Fibroblast of mammary gland (primary cell): ENCODE measurements around the gene NBL1.

Experiments used
- DNase-seq: peaks from one replicate; pipeline ENCODE4 v3.0.0-alpha.2; 2010; ENCODE audit warnings: low read depth
- H3K4me3 ChIP-seq: 2 replicates; pipeline ENCODE4 v1.5.1; 2011; ENCODE audit warnings: low read depth, mild to moderate bottlenecking, low read length, moderate library complexity; ENCODE audit not compliant: control insufficient read depth
- TF ChIP-seq, protein P1 (sequence below): conservative IDR thresholded peaks from 2 replicates; pipeline ENCODE4 v1.5.1; 2011; ENCODE audit warnings: low read depth, low read length, inconsistent platforms; ENCODE audit not compliant: control insufficient read depth, insufficient read depth

The NBL1 gene

DNA sequence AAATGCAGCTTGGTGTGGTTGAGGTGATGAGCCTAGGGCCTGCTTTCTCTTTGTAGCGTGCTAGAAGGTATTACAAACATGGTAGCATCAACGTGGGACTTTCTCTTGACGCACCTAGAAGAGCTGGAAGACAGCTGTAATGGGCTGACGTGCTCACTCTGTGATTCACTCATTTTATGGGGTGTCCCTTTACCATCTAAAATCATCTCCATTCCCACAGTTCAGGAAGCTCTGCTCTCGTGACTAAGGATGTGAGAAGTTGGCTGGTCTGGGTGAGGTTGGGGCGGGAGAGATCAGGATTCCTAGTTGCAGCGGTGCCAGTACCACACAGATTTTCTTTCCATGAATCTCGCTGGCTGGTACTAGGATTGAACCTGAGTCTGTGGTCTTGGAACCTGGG is 24.8 kb downstream of the NBL1 start:
- no peak overlapping the region for H3K4me3 ChIP-seq
- DNase-seq = no peak
- TF ChIP-seq, protein P1, sequence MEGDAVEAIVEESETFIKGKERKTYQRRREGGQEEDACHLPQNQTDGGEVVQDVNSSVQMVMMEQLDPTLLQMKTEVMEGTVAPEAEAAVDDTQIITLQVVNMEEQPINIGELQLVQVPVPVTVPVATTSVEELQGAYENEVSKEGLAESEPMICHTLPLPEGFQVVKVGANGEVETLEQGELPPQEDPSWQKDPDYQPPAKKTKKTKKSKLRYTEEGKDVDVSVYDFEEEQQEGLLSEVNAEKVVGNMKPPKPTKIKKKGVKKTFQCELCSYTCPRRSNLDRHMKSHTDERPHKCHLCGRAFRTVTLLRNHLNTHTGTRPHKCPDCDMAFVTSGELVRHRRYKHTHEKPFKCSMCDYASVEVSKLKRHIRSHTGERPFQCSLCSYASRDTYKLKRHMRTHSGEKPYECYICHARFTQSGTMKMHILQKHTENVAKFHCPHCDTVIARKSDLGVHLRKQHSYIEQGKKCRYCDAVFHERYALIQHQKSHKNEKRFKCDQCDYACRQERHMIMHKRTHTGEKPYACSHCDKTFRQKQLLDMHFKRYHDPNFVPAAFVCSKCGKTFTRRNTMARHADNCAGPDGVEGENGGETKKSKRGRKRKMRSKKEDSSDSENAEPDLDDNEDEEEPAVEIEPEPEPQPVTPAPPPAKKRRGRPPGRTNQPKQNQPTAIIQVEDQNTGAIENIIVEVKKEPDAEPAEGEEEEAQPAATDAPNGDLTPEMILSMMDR = no peak

DNA sequence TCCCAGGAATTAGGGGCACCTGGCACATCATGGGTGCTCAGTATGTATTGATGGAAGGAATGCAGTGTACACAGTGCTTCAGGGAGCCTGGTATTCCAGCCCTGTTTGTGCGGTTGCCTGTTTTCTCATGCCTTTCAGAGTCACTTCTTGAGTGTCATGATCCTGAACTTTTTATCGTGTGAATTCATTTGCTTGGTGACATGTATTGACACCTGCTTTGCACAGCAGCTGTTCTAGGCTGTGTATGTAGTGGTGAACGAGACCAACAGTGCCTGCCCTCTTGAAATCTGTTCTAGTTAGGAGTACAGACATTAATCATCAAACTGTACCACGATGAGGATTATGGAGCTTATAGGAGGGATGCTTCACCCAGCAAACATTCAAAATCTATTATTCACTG is 26.7 kb downstream of the NBL1 start:
- no peak for DNase-seq
- TF ChIP-seq, protein P1 = no peak

DNA sequence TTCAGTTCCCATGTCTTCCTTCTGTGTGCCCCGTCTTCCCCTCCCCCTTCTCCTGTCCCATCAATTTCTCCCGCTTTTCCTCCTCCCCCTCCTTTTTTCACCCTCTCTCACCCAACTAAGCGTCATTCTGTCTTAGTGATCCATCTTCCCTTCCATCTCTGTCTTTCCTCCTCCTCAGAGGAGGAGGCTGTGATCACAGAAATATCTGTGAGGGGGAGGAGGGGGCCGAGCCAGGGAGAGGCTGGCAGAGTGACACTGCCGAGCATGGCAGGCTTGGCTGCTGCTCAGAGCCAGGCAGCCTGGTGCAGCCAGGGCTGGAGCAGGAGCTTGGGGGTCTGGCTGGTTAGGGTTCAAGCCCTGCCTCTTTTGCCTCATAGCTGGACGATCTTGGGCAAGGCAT is 28.1 kb downstream of the NBL1 start:
- TF ChIP-seq, protein P1 = no peak
- no peak for DNase-seq

More for the DNA sequence above, 26.7 kb downstream of the NBL1 start:
- H3K4me3 ChIP-seq = no peak overlapping the region

DNA sequence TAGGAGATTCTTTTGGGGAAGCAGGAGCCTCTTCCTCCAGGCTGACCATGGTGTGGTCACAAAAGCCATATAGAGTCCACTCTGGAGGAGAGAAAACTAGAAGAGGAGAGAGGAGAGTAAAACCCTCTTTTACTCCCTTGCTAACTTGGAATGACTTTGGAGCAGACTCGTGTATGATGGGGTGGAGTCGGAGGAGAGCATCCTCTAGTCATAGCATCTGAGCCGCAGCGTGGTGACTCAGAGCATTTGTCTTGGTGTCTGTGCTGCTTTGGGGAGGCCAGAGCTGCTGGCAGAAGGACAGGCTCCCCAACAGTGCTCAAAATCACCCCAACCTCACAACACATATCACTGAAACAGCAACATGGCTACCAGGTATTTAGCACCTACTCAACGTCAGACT is 31.7 kb downstream of the NBL1 start:
- H3K4me3 ChIP-seq = no peak overlapping the region
- TF ChIP-seq, protein P1 = no peak
- DNase-seq = no peak

More for the DNA sequence above, 28.1 kb downstream of the NBL1 start:
- no peak overlapping the region for H3K4me3 ChIP-seq

DNA sequence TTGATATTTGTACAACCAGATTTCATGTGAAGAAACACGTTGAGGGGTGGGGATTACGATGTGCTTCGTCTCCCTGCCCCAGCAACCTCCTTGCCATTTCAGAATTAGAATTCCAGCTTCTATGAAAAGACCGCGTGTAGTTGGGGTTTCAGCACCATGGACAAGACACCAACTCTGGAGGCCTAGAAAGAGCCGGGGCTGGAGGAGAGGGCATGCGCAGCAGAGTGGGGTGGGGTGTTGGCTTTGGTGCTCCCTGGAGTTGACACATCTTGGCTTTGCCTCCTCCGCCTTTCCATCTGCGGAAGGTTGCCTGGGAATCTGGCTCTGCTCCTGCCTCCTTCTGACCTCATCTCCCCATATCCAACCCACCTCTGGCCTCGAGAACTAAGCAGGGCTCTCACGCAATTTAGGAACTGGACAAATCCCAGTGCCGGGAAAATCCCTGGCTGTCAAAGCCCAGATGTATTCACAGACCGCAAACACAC is 32.4 kb downstream of the NBL1 start:
- no peak overlapping the region for H3K4me3 ChIP-seq
- peak; percentile 96 for DNase-seq
- TF ChIP-seq, protein P1 = no peak

DNA sequence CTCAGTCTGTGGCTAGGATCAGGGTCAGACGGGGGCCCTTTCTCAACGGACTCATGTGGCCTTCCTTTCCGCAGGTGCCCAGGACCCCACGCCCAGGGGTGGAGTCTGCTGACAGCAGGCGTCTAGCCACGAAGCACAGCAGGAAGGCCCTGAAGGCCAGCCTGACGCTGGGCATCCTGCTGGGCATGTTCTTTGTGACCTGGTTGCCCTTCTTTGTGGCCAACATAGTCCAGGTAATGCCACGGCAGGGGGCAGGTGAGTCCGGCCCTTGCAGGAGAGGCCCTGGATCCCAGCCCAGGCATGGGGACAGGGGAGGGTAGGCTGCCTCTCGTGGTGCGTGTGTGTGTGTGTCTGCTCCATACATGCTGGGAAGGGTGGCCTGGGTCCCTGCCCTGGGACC is 34.4 kb downstream of the NBL1 start:
- TF ChIP-seq, protein P1 = no peak
- H3K4me3 ChIP-seq = no peak overlapping the region
- no peak for DNase-seq

DNA sequence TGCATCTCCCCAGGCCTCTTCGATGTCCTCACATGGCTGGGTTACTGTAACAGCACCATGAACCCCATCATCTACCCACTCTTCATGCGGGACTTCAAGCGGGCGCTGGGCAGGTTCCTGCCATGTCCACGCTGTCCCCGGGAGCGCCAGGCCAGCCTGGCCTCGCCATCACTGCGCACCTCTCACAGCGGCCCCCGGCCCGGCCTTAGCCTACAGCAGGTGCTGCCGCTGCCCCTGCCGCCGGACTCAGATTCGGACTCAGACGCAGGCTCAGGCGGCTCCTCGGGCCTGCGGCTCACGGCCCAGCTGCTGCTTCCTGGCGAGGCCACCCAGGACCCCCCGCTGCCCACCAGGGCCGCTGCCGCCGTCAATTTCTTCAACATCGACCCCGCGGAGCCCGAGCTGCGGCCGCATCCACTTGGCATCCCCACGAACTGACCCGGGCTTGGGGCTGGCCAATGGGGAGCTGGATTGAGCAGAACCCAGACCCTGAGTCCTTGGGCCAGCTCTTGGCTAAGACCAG is 34.9 kb downstream of the NBL1 start:
- TF ChIP-seq, protein P1 = no peak
- no peak overlapping the region for H3K4me3 ChIP-seq
- no peak for DNase-seq
